Esophagus muscularis mucosa (tissue), 4 donors: ENCODE data around the gene RBM44. TPM values are rescaled to one million over a fixed set of nuclear protein-coding genes. Genes with fewer than 3 reads are reported as not detected.
"Not testable (repeated sequence)": the region's sequence is repeated elsewhere in the genome, so short reads cannot be mapped to it uniquely, and the experiment has no call there.

Experiments
- DNase-seq: peaks from one replicate; pipeline ENCODE4 v3.0.0-alpha.2; 2017; ENCODE audit errors: extremely low spot score
- H3K27ac ChIP-seq, 4 donors: fragments of 200-600 bp; sonication (generic); replicated peaks in 1 of 4; 1 replicate in 3 of 4; 2 replicates in 1 of 4; pipeline ENCODE4 v1.5.1; 2016 to 2019; ENCODE audit warnings: mild to moderate bottlenecking in 1 of 4
- H3K27me3 ChIP-seq, 4 donors: fragments of 200-600 bp; sonication (generic); one replicate each; pipeline versions ENCODE4 v1.5.1 to v1.6.0; 2016 to 2019
- H3K36me3 ChIP-seq, 4 donors: fragments of 200-600 bp; sonication (generic); one replicate each; pipeline ENCODE4 v1.5.1; 2016 to 2019
- H3K4me1 ChIP-seq, 4 donors: fragments of 200-600 bp; sonication (generic); one replicate each; pipeline ENCODE4 v1.5.1; 2016 to 2019
- H3K4me3 ChIP-seq, 4 donors: fragments of 200-600 bp; sonication (generic); 1 replicate in 2 of 4; 2 replicates in 2 of 4; pipeline ENCODE4 v1.5.1; 2016 to 2019; ENCODE audit warnings: mild to moderate bottlenecking in 4 of 4, moderate library complexity in 1 of 4
- H3K9me3 ChIP-seq, 4 donors: fragments of 200-600 bp; sonication (generic); 1 replicate in 3 of 4; 2 replicates in 1 of 4; pipeline ENCODE4 v1.5.1; 2016 to 2019
- CTCF ChIP-seq, 3 experiments: fragments of 200-600 bp in 2 of 3; fragments of 450-650 bp in 1 of 3; sonication (generic) in 2 of 3; IDR thresholded peaks; one replicate each; pipeline ENCODE4 v1.5.1; 2017 to 2019; ENCODE audit warnings: antibody characterized with exemption in 3 of 3, mild to moderate bottlenecking in 2 of 3, moderate library complexity in 1 of 3
- EP300 ChIP-seq: sonication (generic); formaldehyde crosslinking; IDR thresholded peaks from one replicate; pipeline ENCODE4 v1.6.1; 2017; ENCODE audit warnings: antibody characterized with exemption
- POLR2A ChIP-seq: fragments of 450-650 bp; IDR thresholded peaks from one replicate; pipeline ENCODE4 v1.6.1; 2017; ENCODE audit warnings: antibody characterized with exemption, moderate library complexity, mild to moderate bottlenecking, low read depth
- POLR2AphosphoS5 ChIP-seq, 2 donors: sonication (generic); formaldehyde crosslinking; IDR thresholded peaks; one replicate each; pipeline ENCODE4 v1.6.1; 2017; ENCODE audit warnings: antibody characterized with exemption in 2 of 2
- WGBS: methylation state at CpG from one replicate; pipeline ENCODE4 v1.1.5; 2018; 5-methylcytosine and 5-hydroxymethylcytosine counted together
- intact Hi-C: fragments of 100-400 bp; cut with DNase I; formaldehyde crosslinking; loops from one replicate; pipeline ENCODE4 v1.15.1; 2023
- total RNA-seq, 4 donors: library from RNA; depleted of rRNA; stranded (reverse); fragments of >200 nt; gene quantifications; one replicate each; pipeline versions ENCODE4 v1.1.0 to v1.2.1, GENCODE V29; 2016

Gene RBM44
- total RNA-seq, 4 donors from 2014 or later: 0.42 to 0.99 (median 0.61) TPM

- TF ChIP-seq POLR2AphosphoS5 (IDR thresholded peaks at IDR 0.05) (no peak), POLR2A (no peak), EP300 (no peak), CTCF (IDR thresholded peaks at IDR 0.05) (no peak)
- peaks cover 45 to 86% (median 72%) of the 10 kb centered on the region in 4 donors for H3K36me3 ChIP-seq
- DNase-seq: peak; percentile 55
- H3K9me3 ChIP-seq: no peaks in the 10 kb centered on the region
- no peak overlapping the region for H3K27ac ChIP-seq
- no peaks in the 10 kb centered on the region for H3K4me1 ChIP-seq
- WGBS: 86% methylated on average over 11 of the region's 14 CpGs
- intact Hi-C loops: no loop called here
- H3K4me3 ChIP-seq: no peak overlapping the region
- no peaks in the 10 kb centered on the region for H3K27me3 ChIP-seq
Measured at GRCh38 chr2:237779521-237779920, 19.1 kb upstream of the RBM44 start.

GRCh38 chr2:237782181-237782580 is 16.4 kb upstream of the RBM44 start:
- Histone ChIP-seq H3K36me3 (peaks cover 39 to 75% (median 63%) of the 10 kb centered on the region in 4 donors), H3K27ac (no peak overlapping the region), H3K27me3 (no peaks in the 10 kb centered on the region), H3K4me3 (no peak overlapping the region), H3K4me1 (no peaks in the 10 kb centered on the region), H3K9me3 (peaks cover 0 to 8% (median 4%) of the 10 kb centered on the region in 4 donors)
- intact Hi-C loops: no loop called here
- TF ChIP-seq POLR2AphosphoS5 (IDR thresholded peaks at IDR 0.05) (peak in 1 of 2 donors; percentile 9), POLR2A (no peak), CTCF (IDR thresholded peaks at IDR 0.05) (no peak)
- 65% methylated on average over 6 of the region's 7 CpGs for WGBS
- no peak for DNase-seq

- 96% methylated on average over 4 of the region's 5 CpGs for WGBS
- DNase-seq, H3K4me3 ChIP-seq, H3K27me3 ChIP-seq, intact Hi-C loops, H3K27ac ChIP-seq, H3K4me1 ChIP-seq: not testable (repeated sequence)
- H3K9me3 ChIP-seq: peaks cover 0 to 11% (median 4%) of the 10 kb centered on the region in 4 donors
- peaks cover 29 to 60% (median 51%) of the 10 kb centered on the region in 4 donors for H3K36me3 ChIP-seq
Measured at GRCh38 chr2:237783678-237784077, 14.9 kb upstream of the RBM44 start.

- intact Hi-C loops: no loop called here
- DNase-seq: peak; percentile 10
- Histone ChIP-seq H3K4me1 (no peaks in the 10 kb centered on the region), H3K27me3 (no peaks in the 10 kb centered on the region), H3K4me3 (no peak overlapping the region), H3K27ac (no peak overlapping the region), H3K36me3 (peaks cover under 1 to 28% (median 19%) of the 10 kb centered on the region in 4 donors), H3K9me3 (peaks cover 0 to 11% (median 4%) of the 10 kb centered on the region in 4 donors)
- WGBS: 97% methylated on average over 4 of the region's 4 CpGs
- TF ChIP-seq EP300: no peak
- TF ChIP-seq CTCF (IDR thresholded peaks at IDR 0.05): no peak
- no peak for TF ChIP-seq POLR2AphosphoS5 (IDR thresholded peaks at IDR 0.05)
- TF ChIP-seq POLR2A: no peak
Measured at GRCh38 chr2:237786936-237787335, 11.6 kb upstream of the RBM44 start.

- 88% methylated on average over 4 of the region's 4 CpGs for WGBS
- intact Hi-C loops: no loop called here
- TF ChIP-seq EP300: no peak
Measured at GRCh38 chr2:237790353-237790752, 8.2 kb upstream of the RBM44 start.

More at GRCh38 chr2:237790353-237790752, 8.2 kb upstream of the RBM44 start:
- Histone ChIP-seq H3K27ac (no peak overlapping the region), H3K36me3 (peaks cover 0 to 8% (median 6%) of the 10 kb centered on the region in 4 donors), H3K27me3 (no peaks in the 10 kb centered on the region), H3K4me1 (no peaks in the 10 kb centered on the region), H3K9me3 (peaks cover 0 to 11% (median 4%) of the 10 kb centered on the region in 4 donors), H3K4me3 (no peak overlapping the region)
- DNase-seq: peak; percentile 50
